ENCODE measurements around the gene OPALIN.

The OPALIN gene

DNA sequence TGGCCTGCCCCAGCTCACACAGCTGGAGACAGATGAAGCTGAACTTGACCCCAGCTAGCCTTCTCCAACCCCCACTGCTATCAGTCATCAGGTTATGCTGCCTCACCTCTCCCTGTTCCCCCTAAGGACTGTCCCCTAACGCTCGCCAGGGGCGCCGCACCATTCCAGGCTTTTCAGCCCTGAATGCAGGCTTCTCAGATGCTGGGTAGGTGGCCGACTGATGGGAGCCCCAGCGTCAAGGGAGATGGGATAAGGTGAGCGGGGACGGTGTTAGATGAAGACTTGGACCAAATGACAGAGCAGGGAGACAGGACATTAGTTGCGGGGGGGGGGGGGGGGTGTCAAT is 15.8 kb upstream of the OPALIN start:
- no peak for DNase-seq (ENCODE audit: extremely low read depth in 1 of 2, low read depth in 1 of 2)

DNA sequence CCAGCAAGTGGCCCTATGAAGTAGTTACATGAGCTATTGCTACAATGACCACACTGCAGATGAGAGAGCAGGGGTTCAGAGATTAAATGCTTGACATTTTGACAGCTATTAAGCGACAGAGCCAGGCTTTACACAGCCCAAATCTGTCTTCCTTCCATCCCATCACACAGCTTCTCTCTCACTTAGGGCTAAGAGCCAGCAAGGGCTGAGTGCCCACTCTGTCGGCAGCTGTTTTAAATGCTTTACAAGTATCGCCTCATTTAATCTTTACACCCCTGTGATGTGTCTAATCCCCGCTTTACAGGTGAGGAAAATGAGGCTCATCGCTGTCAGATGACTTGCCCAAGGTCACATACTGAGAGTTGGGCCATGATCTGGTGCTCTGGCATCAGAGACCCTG is 15.2 kb upstream of the OPALIN start:
- DNase-seq (ENCODE audit: extremely low read depth in 1 of 2, low read depth in 1 of 2), result no peak

DNA sequence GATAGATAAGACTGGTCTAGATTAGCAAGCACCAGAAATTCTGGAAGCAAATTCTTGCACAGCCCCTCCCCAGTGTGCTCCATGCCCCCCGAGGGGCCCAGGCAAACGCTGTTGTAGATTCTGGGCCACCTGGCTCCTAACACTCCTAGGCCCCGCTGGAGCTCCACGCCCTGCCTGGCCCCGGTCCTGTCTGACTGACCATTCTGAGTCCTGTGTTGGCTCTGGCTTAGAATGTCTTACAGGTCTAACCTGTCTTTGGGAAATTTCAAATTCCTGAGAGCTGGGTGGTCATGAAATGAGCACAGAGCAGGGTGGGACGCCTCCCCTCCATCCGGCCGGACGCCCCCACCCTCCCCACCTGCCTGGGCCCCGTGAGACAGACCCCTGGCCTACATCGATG is 12.6 kb upstream of the OPALIN start:
- no peak for DNase-seq (ENCODE audit: extremely low read depth in 1 of 2, low read depth in 1 of 2)

DNA sequence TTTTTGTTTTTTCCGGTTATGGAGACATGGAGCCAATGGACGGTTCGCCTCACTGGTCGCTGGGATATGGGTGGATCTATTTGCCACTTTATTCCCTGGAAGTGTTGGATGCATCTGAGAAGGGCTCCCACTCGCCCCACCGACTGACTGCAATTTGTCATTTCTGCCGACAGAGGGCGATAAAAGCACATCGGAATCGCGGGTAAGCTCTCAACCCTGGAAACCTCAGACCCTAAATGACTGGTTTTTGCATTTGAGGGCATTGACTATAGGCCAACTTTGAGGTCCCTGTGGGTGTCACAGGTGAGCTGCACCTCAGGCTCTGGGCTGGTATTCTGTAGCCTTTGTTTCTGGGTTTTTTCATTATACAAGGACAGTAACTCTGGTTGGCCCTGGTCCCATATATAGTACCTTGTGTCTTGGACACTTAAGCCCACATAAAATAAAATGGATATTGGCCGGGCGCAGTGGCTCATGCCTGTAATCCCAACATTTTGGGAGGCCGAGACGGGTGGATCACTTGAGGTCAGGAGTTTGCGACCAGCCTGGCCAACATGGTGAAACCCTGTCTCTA is 11.9 kb upstream of the OPALIN start:
- peak; percentile 8 to 9 for DNase-seq (ENCODE audit: extremely low read depth in 1 of 2, low read depth in 1 of 2)

DNA sequence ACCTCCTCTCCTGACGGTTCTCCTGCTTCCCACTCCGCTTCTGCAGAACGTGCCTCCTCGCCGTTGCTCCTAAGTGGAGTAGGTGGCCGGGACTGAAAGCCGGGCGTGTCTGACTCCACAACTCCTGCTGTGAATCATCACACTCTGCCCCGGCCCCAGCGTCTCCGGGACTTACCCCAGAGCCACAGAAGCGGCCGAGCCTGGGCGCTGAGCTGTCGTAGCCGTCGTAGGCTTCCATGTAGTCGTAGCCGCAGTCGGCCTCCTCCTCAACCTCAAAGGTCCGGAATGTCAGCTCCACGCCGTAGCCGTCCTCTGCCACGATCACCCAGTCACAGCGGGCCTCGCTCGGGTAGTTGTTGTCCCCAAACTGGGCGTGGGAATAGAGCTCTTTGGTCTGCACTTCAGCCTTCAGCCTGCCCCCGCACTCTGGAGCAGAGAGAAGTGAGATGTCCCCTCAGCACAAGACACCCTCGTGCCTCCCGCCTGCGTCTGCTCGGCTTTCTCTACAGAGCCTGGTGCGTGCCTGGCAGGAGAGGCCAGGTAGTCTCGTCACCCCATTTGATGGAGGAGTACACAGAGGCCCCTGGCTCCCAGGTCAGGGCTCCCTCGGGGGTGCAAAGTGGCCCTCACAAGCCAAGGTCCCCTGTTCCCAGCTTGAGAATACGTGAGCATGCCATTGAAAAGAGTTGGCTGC is 11.2 kb upstream of the OPALIN start:
- DNase-seq (ENCODE audit: extremely low read depth in 1 of 2, low read depth in 1 of 2), result no peak

DNA sequence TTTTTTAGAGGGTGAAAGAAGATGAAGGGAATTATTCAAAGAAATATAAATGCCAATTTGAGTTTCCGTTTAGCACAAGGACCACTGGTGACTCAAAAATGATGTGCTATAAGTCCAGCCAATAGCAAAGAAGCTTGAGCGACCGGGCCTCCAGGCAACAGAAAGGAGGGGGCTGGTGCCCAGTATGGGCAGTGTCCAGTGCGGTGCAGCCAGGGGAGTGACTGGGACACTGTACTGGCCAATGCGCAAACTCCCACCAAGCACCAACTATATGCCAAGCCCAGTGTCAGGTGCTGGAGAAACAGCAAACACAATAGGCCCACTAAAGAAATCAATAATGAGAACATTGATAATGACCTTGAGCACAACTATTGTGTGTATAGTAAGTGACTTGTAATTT is 10.2 kb upstream of the OPALIN start:
- DNase-seq (ENCODE audit: extremely low read depth in 1 of 2, low read depth in 1 of 2), result no peak

DNA sequence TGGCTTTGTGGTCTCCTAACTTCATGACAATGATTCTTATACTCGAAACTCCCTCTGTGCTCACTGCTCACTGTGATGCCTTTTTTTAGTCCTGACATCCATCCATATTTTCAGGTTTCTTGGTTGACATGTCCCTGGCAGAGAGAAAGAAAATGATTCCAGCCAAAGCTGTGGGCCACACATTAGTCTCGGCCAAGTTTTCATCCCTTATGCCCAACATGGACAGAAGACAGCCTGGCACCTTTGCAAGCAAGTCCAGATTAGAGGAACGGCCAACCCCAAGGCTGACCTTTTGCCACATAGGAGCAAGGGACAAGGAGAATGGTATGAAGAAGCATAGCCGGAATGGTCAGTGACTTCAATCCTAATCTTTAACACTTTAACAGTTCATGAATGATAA is 8.7 kb upstream of the OPALIN start:
- DNase-seq (ENCODE audit: extremely low read depth in 1 of 2, low read depth in 1 of 2), result no peak

DNA sequence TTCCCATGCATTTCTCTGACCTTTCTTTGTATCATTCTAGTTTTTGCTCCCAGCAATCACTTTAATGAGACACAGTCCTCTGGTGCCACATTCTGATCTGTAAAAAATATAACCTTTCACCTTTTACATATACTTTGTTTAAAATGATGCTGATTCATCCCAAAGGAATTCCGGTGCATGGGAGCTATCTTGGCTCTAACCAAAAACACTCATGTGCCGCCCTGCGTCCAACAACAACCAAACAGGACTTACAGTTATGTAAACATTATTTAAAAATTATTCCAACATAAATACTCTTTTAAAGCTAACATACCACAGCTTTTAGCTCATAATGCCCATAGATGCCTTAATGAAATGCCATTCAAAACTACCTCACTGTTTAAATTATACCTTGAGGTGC is 7.7 kb upstream of the OPALIN start:
- no peak for DNase-seq (ENCODE audit: extremely low read depth in 1 of 2, low read depth in 1 of 2)

DNA sequence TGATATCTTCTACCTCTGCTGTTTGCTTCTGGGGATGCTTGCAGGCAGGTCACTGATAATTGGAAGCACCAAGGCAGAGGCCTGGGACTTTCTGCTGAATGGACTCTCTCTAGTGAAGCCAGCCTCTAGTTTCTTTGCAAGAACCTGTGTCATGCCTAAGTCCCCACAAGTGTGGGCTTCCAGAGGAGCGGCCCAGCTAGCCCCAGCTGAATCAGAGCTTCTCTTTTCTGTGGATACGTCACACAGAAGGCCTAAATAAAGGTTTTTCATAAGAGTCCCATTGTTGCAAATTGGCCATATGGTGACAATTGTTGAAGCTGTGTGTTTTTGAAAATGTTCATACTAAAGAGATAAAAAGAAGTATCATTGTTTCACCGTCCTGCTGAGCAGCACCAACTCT is 6.8 kb upstream of the OPALIN start:
- no peak for DNase-seq (ENCODE audit: extremely low read depth in 1 of 2, low read depth in 1 of 2)

DNA sequence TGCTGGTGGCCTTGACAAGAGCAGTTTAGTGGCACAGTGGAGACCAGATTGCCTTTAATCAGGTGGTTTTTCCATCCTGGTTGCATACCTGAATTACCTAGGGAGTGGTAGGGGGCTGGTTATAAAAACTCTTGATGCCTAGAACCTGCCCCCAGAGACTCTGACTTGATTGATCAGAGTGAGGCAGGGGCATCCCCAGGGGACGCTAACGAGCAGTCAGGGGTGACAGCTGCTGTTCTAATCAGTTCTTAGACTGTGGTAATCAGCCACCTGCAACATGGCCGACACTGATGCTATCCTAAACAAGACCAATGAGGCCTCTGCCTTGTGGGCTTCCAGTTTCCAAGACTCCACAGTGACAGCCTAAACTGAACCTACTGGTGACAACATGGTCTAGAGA is 2.0 kb upstream of the OPALIN start:
- DNase-seq (ENCODE audit: extremely low read depth in 1 of 2, low read depth in 1 of 2), result no peak

DNA sequence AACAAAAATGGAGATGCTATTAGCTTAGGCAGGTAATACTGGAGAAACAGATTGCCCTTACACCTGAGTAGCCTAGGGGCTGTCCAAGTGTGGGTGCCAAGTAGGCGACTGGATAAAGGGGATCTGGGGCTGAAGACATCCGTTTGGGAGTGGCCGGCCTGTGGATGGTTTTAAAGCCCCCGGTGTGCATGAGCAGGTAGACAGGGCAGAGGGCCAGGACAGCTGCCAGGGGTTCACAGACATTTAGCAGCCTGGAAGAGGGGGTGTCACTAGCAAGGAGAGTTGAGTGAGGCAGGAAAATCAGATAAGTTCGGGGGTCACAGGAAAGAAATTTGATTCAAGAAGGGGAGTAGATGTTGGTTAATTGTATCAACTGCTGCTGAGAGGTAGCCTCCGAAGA is 1.5 kb upstream of the OPALIN start:
- no peak for DNase-seq (ENCODE audit: extremely low read depth in 1 of 2, low read depth in 1 of 2)

DNA sequence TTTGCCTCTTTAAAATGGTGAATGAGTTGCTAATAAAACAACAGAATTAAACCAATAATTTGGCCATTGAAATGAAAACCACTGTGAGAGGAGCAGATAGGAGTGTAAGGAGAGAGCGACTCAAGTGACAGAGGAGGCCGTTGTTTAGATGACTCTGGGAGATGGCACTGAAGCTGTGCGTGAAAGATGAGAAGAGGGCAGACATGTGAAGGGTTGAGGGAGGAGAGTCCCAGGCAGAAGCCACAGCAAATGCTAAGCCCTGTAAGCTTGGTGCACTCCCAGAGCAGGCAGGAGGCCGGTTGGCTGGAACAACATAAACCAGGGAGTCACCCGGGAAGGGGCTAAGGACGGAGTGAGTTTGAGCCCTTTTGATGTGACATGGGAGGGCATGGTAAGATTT is 814 bp upstream of the OPALIN start:
- DNase-seq (ENCODE audit: extremely low read depth in 1 of 2, low read depth in 1 of 2), result no peak

DNA sequence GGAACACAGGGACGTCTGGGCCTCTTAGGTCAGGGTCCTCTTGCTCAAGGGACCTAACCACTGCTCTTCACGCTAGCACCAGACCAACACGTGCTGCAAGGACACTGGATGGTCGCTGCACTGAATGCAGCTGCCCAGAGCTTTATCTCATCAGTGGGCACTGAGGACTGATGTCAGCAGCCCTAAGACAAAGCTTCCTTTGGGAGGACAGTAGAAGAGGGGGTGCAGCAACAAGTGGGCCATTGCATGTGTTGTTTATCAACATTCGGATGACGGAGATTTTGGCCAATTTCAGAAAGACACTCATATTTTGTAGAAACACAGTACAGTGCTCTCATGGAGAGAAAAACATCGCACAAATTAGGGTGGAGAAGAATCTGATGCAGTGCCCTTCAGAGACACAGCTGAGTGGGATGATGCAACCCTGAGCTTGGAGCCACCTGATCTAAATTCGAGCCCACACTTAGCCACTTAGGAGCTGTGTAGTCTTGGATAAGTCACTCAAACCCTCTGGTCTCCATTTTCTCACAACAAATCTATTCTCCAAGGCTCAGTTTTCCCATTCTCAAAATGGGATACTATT is 1.7 kb downstream of the OPALIN start:
- no peak for DNase-seq (ENCODE audit: extremely low read depth in 1 of 2, low read depth in 1 of 2)

DNA sequence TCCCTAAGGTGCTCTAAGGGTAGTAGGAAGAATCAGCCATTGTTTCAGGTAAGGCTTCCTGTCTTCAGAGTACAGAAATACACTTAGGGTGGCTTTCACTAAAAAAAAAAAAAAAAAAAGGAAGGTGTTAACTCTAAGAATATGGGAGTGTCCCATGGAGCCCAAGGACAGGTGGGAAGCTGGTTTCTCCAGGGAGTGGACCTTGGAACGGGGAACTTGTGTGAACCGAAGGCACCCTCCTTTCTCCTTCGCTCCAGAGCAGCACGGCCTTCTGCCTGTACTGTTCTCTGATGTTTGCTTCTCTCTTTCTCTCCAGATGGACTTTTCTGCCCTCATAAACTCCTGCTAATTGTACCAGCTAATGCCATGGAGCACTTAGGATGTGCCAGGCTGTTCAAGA is 6.2 kb downstream of the OPALIN start:
- no peak for DNase-seq (ENCODE audit: extremely low read depth in 1 of 2, low read depth in 1 of 2)

DNA sequence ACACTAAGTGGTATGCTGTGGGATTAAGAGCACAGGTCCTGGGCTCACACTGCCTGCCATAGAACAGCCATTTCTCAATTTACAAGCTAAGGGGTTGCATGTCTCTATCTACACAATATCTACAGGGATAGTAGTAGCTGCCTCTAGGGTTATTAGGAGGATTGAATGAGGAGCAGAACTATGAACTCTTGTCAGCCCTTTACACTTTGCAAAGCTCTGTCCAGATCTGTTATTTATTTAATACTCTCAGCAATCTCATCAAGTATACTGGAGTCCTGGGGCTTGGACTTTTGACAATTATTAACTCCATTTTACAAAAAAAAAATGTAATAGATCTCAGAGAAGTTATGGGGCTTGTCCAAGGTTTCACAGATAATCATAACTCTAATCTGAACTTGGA is 6.8 kb downstream of the OPALIN start:
- DNase-seq (ENCODE audit: extremely low read depth in 1 of 2, low read depth in 1 of 2), result no peak

DNA sequence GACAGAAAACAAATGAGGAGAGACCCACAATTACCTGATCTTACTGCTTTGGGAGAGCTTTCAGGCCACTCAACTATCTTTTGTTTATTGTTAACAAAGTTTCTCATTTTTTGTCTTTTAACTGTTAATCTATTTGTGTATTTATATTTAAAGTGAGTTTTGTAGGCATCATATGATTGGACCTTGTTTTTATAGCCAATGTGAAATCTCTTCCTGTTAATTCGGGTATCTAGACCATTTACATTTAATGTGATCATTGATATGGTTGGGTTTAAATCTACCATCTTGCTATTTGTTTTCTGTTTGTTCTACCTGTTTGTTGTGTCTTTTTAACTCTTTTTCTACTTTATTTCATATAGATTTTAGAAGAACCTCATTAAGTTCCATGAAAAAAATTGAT is 12.5 kb downstream of the OPALIN start:
- DNase-seq (ENCODE audit: extremely low read depth in 1 of 2, low read depth in 1 of 2), result no peak

DNA sequence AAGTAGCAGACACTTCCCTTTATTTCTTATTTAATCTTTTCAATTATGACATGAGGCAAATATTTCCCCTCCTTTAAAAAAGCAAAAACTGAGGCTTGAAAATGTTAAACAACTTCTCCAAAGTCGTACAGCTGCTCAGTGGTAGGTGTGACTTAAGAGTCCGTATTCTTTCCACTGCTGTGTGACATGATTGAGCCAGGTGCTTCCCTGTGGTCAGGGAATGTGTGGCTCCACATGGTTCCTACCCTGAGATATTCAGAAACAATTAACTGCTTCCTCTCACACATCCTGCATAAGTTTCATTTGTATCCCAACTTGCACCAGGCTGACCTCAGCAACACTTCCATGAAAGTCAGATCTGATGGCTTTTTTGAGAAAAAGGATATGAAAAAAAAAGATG is 13.6 kb downstream of the OPALIN start:
- no peak for DNase-seq (ENCODE audit: extremely low read depth in 1 of 2, low read depth in 1 of 2)

DNA sequence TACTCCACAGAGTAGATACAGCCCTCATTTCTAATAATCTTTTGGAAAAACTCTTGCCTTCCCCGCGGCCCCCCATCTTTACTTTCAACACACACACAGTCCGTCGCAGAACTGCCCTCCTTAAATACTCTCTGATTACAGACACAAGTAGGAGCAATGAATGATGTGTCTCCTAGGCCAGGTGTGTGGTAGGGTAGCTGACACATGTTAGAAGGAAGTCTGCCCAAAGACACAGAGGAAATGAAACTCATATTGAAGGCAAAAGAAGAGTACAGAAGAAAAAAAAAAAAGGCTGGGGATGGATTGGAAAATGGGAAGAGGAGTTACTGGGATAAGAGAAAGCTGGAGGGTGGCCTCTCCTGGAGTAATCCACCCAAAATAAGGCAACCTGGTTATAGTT is 14.6 kb downstream of the OPALIN start:
- DNase-seq (ENCODE audit: extremely low read depth in 1 of 2, low read depth in 1 of 2), result no peak

DNA sequence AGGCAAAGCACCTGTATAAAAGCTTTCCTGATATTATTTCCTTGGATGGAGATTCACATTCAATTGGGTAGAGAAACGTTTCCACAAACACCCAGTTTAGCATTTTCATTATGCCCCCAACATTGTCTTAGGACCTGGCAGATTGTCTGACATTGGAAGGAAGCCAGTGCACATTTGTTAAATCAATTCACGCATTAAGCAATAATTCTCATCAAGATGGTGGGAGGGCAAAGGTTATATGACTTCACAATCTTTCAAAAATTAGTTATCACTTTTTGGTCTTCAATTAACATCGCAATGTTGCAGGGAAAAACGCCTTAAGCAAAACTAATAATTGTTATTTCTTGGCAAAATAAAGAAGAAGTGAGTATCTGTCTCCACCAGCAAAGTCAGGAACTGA is 16.4 kb downstream of the OPALIN start:
- no peak for DNase-seq (ENCODE audit: extremely low read depth in 1 of 2, low read depth in 1 of 2)

DNA sequence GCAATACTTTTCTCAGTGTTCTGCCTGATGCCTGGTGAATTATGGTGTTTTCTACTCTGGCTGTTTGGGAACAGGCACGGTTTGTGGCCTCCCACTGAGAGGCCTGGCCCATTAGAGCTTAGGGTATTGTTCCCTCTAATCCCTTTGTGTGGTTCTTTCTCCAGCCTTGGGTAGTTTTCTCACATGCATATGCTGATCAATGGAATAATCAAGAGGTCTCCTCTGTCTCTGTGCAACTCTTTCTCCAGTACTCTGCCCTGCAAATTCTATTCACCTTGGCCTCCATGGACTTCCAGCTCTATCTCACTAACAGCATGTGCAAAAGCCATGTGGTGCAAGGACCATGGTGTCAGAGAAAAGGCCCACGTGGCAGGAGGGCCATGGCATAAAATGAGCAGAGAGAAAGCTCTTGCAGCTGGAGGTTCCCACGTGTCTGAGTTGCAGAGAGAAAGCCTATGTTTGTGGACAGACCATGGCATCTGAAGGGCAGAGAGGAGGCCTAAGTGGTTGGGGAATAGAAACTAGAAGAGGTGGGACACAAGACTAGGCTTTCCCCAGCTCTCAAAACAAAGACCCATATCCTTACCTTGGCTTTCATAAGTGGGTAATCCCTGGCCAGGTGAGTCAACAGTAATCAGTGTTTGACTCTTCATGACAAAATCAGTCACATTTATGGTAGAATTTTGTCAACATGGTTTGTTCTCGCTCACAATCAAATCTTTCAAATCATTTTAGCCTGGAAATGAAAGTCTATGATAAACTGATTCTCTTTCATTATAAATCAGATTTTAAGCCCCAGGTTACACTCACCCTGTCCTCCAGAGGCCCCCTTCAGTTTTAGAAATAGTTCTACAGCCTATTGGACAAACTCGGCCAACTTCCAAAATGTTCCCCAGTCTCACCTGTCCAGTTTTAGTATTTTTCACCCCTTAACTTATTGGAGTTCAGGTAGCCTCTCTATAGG is 17.3 kb downstream of the OPALIN start:
- peak in 1 of 2 donors; percentile 6 for DNase-seq (ENCODE audit: extremely low read depth in 1 of 2, low read depth in 1 of 2)

DNA sequence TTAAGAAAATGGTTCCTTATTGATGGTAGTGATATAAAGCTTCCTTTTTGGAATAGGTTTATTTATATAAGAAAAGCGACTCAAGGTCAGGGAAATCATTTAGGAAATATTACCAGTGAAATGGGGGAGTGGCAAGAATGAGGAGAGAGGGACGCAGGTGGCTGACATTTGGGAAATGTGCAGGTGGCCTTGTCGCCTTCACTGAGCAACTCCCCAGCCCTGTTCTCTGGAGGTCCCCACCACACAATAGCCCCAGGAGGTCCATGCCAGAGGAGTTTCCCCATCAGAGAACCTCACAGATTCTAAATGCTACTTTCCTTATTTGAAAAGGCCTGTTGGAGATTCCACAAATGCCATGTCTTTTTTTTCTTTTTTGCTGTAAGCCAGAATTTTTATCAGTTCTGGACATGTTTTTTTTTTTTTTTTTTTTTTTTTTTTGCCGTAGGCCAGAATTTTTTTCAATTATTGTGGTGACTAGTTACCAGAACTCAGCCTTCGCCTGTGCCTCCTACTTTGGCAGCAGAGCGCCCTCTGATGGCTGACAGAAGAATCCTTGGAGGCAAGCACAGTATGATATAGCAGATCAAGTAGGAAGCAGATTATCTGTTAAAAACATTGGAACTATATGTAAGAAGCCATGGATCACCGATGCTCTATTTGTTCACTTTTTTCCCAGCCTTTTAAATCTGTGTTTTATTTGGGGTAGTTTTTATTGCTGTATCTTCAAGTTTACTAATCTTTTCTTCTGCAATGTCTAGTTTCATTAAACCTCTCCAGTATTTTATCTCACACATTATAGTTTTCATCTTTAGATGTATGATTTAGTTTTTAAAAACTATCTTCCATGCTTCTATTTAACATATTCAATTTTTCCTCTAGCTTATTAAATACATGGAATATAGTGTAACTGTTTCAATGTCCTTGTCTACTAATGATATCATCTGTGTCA is 18.6 kb downstream of the OPALIN start:
- peak; percentile 8 to 45 for DNase-seq (ENCODE audit: extremely low read depth in 1 of 2, low read depth in 1 of 2)

Measured in stimulated activated CD8-positive, alpha-beta memory T cell treated with anti-CD3 and anti-CD28 coated beads, Interleukin-7, amount 100 ng/mL, for 48 hours (primary cell).